Stimulated activated CD8-positive, alpha-beta memory T cell treated with anti-CD3 and anti-CD28 coated beads, Interleukin-7, amount 100 ng/mL, for 48 hours (primary cell): Measurements from ENCODE around the gene GMDS.

ENCODE experiments used
- DNase-seq, 2 donors: peaks; one replicate each; pipeline ENCODE4 v3.0.0-alpha.2; 2020; ENCODE audit warnings: low read depth in 1 of 2; ENCODE audit errors: extremely low read depth in 1 of 2

Gene GMDS

GRCh38 chr6:2141644-2142290 is 103.6 kb downstream of the GMDS start:
- no peak for DNase-seq

DNA sequence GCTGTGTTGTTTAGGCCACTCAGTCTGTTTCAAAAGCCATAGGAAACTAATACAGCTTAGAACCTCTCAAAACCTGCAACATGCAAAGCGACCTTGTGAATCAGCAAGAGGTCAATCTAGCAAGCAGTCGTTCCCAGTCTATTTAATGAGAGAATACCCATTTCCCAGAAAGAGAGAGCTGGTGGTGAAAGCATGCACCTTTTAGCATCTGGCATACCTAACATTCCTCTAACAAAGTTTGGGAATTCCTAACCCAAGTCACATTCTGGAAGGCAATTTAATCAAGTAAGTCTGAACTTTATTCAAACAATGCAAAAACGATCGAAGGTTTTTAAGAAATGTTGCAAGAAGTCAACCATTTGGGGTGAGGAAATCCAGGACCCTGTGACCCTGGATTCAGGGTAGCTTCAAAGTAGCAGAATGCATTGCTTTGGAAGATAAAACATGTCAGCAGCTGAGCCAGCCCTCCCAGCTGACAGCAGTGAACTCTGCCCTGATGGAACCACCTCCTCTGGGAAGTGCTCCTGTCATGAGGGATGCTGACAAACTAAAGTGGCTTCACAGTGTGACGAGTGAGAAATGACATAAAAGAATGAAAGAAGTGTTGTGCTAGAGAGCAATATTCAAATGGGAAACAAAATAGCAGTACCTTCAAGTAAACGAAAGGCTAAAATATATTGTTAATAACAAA is 104.8 kb downstream of the GMDS start:
- DNase-seq, result no peak

- no peak for DNase-seq
Measured at GRCh38 chr6:2135401-2135800, 110.0 kb downstream of the GMDS start.

DNA sequence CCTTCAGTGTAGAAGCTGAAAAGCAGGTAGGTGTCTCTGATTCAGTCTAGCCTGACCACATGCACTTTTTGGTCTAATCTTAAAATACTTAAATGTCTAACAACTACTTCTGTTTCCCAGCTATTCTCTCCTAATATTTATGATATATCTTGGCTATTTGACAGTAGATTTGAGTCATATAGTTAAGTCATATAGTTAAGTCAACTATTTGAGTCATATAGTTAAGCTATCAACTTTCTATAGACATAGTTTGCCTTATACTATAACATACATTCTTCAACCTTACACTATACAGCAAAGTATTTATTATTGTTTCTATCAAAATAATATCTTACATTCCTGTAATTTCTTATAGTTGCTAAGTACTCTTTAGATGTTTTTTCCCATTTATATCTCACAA is 110.9 kb downstream of the GMDS start:
- no peak for DNase-seq

GRCh38 chr6:2133716-2134310 is 111.6 kb downstream of the GMDS start:
- no peak for DNase-seq

- no peak for DNase-seq
Measured at GRCh38 chr6:2132916-2133315, 112.5 kb downstream of the GMDS start.

GRCh38 chr6:2132416-2132815 is 113.0 kb downstream of the GMDS start:
- no peak for DNase-seq

- DNase-seq, result no peak
Measured at GRCh38 chr6:2129182-2129621, 116.2 kb downstream of the GMDS start.

DNA sequence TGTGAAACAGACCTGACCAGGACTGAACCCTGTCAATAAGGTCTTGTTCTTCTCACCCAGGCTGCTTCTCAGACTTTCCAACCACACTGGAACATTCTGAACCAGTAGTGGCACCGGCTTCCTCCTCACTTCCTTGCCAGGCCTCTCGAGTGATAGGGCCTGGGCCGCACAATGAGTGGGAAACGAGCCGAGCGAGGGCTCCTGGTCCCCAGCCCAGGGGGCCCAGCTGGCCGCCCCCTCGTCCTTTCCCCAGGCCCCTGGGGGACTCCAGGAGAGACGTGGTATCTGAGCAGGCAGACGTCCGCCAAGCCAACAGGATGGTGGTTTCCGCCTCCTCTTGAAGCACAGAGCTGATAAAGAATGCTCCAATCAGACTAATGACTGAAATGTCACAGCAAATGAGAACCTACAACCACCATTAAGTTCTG is 117.9 kb downstream of the GMDS start:
- peak; percentile 49 to 52 for DNase-seq

DNA sequence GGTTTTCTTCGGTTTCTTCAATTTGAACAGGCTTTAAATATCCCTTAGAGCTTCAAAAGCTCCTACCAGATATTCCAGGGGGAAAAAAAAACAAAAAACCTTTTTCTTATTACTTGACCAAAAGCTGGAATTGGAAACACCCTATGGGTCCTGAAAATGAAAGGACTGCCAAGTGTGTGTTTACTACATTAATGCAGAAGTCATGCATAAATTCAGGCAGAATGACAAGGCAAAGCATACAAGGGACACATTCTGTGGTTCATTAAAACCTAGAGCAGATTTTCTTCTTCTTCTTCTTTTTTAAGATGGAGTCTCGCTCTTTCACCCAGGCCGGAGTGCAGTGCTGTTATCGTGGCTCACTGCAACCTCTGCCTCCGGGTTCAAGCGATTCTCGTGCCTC is 119.1 kb downstream of the GMDS start:
- no peak for DNase-seq

DNA sequence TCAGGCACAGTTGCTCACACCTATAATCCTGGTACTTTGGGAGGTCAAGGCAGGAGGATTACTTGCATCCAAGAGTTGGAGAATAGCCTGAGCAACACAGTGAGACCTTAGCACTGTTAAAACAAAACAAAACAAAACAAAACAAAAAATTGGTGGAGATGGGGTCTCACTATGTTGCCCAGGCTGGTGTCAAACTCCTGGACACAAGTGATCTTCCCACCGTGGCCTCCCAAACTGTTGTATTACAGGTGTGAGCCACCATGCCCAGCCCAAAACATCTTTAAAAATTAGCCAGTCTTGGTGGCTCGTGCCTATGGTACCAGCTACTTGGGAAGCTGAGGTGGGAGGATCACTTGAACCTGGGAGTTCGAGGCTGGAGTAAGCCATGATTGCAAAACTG is 120.2 kb downstream of the GMDS start:
- no peak for DNase-seq

DNA sequence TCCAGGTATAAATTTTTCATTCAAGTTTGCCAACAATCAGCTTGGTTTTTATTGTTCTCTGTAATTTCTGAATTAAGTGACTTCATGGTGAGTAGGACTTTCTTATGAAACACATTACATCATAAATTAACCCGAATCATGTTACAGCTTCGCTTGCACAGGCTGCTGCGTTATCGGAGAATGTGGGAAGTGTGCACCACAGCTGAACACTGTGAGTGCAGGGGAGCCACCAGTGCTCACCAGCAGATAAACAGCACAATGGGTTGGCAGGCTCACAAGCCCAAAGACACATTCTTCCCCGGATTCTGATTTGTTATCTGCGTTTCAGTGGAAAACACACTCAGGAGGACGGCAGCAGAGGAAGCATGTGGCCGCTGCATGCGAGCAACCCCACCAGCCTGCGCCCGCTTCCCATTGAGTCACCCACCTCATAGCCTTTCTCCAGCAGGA is 121.1 kb downstream of the GMDS start:
- DNase-seq, result no peak

- no peak for DNase-seq
Measured at GRCh38 chr6:2120912-2121311, 124.5 kb downstream of the GMDS start.

DNA sequence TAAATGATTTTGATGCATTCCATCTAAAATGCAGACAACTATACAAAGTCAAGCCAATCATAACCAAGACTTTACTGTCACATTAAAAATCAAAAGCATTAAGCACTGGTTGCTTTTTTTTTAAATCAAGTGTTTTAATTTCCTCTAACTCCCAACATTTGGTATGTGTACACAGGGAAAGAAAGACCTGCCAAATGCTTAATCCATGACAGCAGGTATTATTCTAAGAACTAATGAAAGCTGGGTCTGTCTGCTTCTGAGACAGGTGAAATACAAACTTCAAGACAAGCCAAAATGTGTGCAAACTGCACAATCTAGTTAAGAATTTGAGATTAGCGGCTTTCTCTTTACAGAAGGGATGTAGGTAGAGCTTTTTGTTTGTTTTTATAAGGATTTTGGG is 126.1 kb downstream of the GMDS start:
- DNase-seq, result no peak

DNA sequence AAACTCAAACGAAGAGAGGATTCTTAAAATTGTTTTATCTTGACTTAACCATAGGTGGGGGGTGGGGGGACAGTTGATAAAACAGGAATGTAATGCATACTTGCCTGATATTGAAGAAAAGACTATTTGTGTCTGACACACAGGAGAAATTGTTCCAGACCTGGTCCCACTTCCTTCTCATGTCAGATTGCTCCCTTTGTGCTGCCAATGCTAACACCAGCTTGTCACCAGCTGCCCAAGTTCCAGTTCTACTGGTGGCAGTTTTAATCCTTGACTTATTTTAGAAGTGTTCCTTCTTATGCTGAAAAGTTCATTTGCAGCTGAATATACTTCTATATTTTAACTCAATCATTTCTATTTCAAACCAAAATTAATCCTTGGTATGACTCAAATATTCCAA is 127.3 kb downstream of the GMDS start:
- no peak for DNase-seq

- DNase-seq, result no peak
Measured at GRCh38 chr6:2117447-2117846, 128.0 kb downstream of the GMDS start.

- DNase-seq, result no peak
Measured at GRCh38 chr6:2116496-2116895, 128.9 kb downstream of the GMDS start.

- DNase-seq, result no peak
Measured at GRCh38 chr6:2114100-2114499, 131.3 kb downstream of the GMDS start.

- DNase-seq, result no peak
Measured at GRCh38 chr6:2111162-2111677, 134.2 kb downstream of the GMDS start.

- no peak for DNase-seq
Measured at GRCh38 chr6:2110504-2110903, 134.9 kb downstream of the GMDS start.

- DNase-seq, result no peak
Measured at GRCh38 chr6:2109796-2110195, 135.6 kb downstream of the GMDS start.

DNA sequence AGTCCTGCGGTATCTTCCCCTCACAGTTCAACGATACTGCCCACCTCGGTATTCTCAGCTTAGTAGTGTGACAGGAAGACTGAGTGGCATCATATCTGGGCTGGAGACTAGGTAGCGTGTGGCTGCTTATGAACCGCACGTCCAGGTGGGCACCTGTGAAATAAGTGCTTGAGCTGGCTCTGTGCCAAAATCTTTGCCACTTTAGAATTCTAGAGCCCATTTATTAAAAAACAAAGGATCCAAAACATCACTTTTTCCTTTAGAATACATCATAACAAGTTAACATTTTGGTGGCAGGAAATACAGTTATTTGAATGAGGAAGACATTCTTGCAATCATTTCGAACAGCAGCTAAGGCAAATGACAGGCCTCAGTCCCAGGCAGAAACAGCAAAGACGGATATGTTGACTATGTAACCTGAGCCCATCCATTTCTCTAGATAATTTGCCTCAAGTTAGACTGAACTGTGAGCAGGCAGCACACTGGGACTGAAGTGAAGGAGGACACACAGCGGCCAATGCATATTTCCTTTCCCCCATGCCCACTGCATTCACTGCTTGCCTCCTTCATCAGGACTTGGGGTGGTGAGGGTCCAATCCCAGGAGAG is 136.6 kb downstream of the GMDS start:
- DNase-seq, result no peak
